Glutamatergic neuron (in vitro differentiated cells): ENCODE measurements around the gene TAL1. TPM values are rescaled to one million over a fixed set of nuclear protein-coding genes. Genes with fewer than 3 reads are reported as not detected.

ENCODE experiments used
- DNase-seq: peaks from one replicate; pipeline ENCODE4 v3.0.0; 2022
- H3K27ac Mint-ChIP-seq: one replicate; pipeline ENCODE4 v1.8.0; 2020; ENCODE audit warnings: mild to moderate bottlenecking, mixed read lengths, inconsistent platforms; ENCODE audit not compliant: unreplicated experiment
- H3K27me3 Mint-ChIP-seq: one replicate; pipeline ENCODE4 v1.8.0; 2020; ENCODE audit warnings: mild to moderate bottlenecking, moderate library complexity, mixed read lengths, inconsistent platforms; ENCODE audit not compliant: unreplicated experiment
- H3K36me3 Mint-ChIP-seq: one replicate; pipeline ENCODE4 v1.8.0; 2020; ENCODE audit warnings: mild to moderate bottlenecking, mixed read lengths, inconsistent platforms; ENCODE audit not compliant: unreplicated experiment
- H3K4me1 Mint-ChIP-seq: one replicate; pipeline ENCODE4 v1.8.0; 2020; ENCODE audit warnings: mild to moderate bottlenecking, low read depth, mixed read lengths, inconsistent platforms; ENCODE audit not compliant: unreplicated experiment
- H3K4me3 Mint-ChIP-seq: one replicate; pipeline ENCODE4 v1.8.0; 2020; ENCODE audit warnings: mild to moderate bottlenecking, mixed read lengths, inconsistent platforms; ENCODE audit not compliant: unreplicated experiment
- H3K9me3 Mint-ChIP-seq: one replicate; pipeline ENCODE4 v1.8.0; 2020; ENCODE audit warnings: mild to moderate bottlenecking, moderate library complexity, mixed read lengths, inconsistent platforms; ENCODE audit not compliant: unreplicated experiment
- CTCF ChIP-seq: fragments of 200-600 bp; sonication (generic); IDR thresholded peaks from one replicate; pipeline ENCODE4 v1.5.0; 2021; ENCODE audit not compliant: partially characterized antibody, unreplicated experiment
- total RNA-seq: library from RNA; stranded (reverse); fragmentation: NEBNext Ultra II Directional; extraction: Animal tissue kit (Norgen Biotek cat#: 25700); gene quantifications from one replicate; pipeline ENCODE4 v1.2.1, GENCODE V29; 2021; ENCODE audit not compliant: unreplicated experiment

TAL1 gene
- total RNA-seq, 1 donor from 2014 or later, result 2.1 TPM

GRCh38 chr1:47223921-47224675, 7.9 kb downstream of the TAL1 start:
- H3K9me3 Mint-ChIP-seq, result no peaks in the 10 kb centered on the region
- peaks cover 2% of the 10 kb centered on the region for H3K4me1 Mint-ChIP-seq
- no peak for DNase-seq

GRCh38 chr1:47223174-47223920, 8.7 kb downstream of the TAL1 start:
- DNase-seq, result no peak

More at GRCh38 chr1:47223921-47224675, 7.9 kb downstream of the TAL1 start:
- no peak overlapping the region for H3K4me3 Mint-ChIP-seq
- no peak overlapping the region for H3K27ac Mint-ChIP-seq
- no peak for TF ChIP-seq CTCF
- H3K27me3 Mint-ChIP-seq, result peaks cover 36% of the 10 kb centered on the region
- peaks cover 10% of the 10 kb centered on the region for H3K36me3 Mint-ChIP-seq

GRCh38 chr1:47222476-47222875, 9.5 kb downstream of the TAL1 start:
- no peak for TF ChIP-seq CTCF
- Mint-ChIP-seq H3K27me3 (peaks cover 29% of the 10 kb centered on the region), H3K9me3 (no peaks in the 10 kb centered on the region), H3K27ac (no peak overlapping the region), H3K4me1 (peaks cover 2% of the 10 kb centered on the region), H3K36me3 (peaks cover 10% of the 10 kb centered on the region), H3K4me3 (no peak overlapping the region)
- no peak for DNase-seq

More at GRCh38 chr1:47223174-47223920, 8.7 kb downstream of the TAL1 start:
- Mint-ChIP-seq H3K4me1 (peaks cover 2% of the 10 kb centered on the region), H3K4me3 (no peak overlapping the region), H3K27ac (no peak overlapping the region), H3K27me3 (peaks cover 34% of the 10 kb centered on the region), H3K36me3 (peaks cover 10% of the 10 kb centered on the region), H3K9me3 (no peaks in the 10 kb centered on the region)
- no peak for TF ChIP-seq CTCF

GRCh38 chr1:47219590-47220220, 12.3 kb downstream of the TAL1 start:
- H3K36me3 Mint-ChIP-seq, result peaks cover 10% of the 10 kb centered on the region
- no peak for TF ChIP-seq CTCF
- no peaks in the 10 kb centered on the region for H3K9me3 Mint-ChIP-seq
- H3K27me3 Mint-ChIP-seq, result peaks cover 17% of the 10 kb centered on the region
- H3K27ac Mint-ChIP-seq, result no peak overlapping the region
- H3K4me1 Mint-ChIP-seq, result no peaks in the 10 kb centered on the region
- H3K4me3 Mint-ChIP-seq, result no peak overlapping the region
- no peak for DNase-seq
